ENCODE data around the gene SPATS2L.

The SPATS2L gene

GRCh38 chr2:200309296-200310049 is 3.0 kb downstream of the SPATS2L start:
- H3F3A ChIP-seq (ENCODE audit: control insufficient read depth, insufficient read depth), result no peaks in the 10 kb centered on the region
- no peak overlapping the region for H3K27ac ChIP-seq (ENCODE audit: low read depth, low read length)
- no peaks in the 10 kb centered on the region for H3K79me2 ChIP-seq (ENCODE audit: control insufficient read depth, low read length)
- H3K27me3 ChIP-seq (ENCODE audit: control insufficient read depth, low read length), result peaks cover 7% of the 10 kb centered on the region
- no peaks in the 10 kb centered on the region for H3K4me1 ChIP-seq (ENCODE audit: control insufficient read depth, low read length)
- H4K20me1 ChIP-seq (ENCODE audit: control insufficient read depth, insufficient read depth, low read depth, low read length), result no peaks in the 10 kb centered on the region
- H3K9me3 ChIP-seq (ENCODE audit: control insufficient read depth, insufficient read depth, low read length), result no peaks in the 10 kb centered on the region
- no peak overlapping the region for H3K4me3 ChIP-seq (ENCODE audit: low read length)
- H3K36me3 ChIP-seq (ENCODE audit: control insufficient read depth, low read length), result no peaks in the 10 kb centered on the region
- H3K4me2 ChIP-seq (ENCODE audit: low read length), result no peak overlapping the region
- TF ChIP-seq, protein P1, sequence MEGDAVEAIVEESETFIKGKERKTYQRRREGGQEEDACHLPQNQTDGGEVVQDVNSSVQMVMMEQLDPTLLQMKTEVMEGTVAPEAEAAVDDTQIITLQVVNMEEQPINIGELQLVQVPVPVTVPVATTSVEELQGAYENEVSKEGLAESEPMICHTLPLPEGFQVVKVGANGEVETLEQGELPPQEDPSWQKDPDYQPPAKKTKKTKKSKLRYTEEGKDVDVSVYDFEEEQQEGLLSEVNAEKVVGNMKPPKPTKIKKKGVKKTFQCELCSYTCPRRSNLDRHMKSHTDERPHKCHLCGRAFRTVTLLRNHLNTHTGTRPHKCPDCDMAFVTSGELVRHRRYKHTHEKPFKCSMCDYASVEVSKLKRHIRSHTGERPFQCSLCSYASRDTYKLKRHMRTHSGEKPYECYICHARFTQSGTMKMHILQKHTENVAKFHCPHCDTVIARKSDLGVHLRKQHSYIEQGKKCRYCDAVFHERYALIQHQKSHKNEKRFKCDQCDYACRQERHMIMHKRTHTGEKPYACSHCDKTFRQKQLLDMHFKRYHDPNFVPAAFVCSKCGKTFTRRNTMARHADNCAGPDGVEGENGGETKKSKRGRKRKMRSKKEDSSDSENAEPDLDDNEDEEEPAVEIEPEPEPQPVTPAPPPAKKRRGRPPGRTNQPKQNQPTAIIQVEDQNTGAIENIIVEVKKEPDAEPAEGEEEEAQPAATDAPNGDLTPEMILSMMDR (IDR thresholded peaks at IDR 0.05; ENCODE audit: low read depth, low read length, poor library complexity, severe bottlenecking), result no peak
- no peak for TF ChIP-seq EZH2phosphoT487 (IDR thresholded peaks at IDR 0.05; ENCODE audit: borderline replicate concordance, low read length)
- no peaks in the 10 kb centered on the region for H3K9me2 ChIP-seq (replicated peaks; ENCODE audit: control insufficient read depth, low read length)

DNA sequence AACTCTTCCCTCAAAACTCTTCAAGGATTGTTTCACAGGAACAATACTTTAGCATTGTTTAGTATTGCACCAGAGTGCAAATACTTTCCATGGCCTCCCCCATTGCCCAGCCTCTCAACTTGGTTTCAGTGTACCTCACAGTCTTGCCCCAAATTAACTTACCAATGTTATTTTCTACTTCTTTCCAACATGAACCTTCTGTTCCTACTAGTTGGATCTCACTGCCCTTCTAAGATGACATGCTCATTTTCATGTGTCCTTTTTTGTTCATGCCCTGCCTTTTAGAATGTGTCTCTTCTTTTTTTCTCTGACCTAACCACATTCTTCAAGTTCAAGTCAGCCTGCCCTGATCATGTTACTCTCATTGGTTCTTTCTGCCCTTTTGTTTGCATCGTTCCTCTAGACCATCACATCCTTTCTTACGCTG is 4.1 kb downstream of the SPATS2L start:
- Histone ChIP-seq H4K20me1 (ENCODE audit: control insufficient read depth, insufficient read depth, low read depth, low read length) (no peaks in the 10 kb centered on the region), H3K9me3 (ENCODE audit: control insufficient read depth, insufficient read depth, low read length) (no peaks in the 10 kb centered on the region), H3K4me3 (ENCODE audit: low read length) (no peak overlapping the region), H3K9me2 (replicated peaks; ENCODE audit: control insufficient read depth, low read length) (no peaks in the 10 kb centered on the region), H3F3A (ENCODE audit: control insufficient read depth, insufficient read depth) (no peaks in the 10 kb centered on the region), H3K36me3 (ENCODE audit: control insufficient read depth, low read length) (no peaks in the 10 kb centered on the region), H3K4me1 (ENCODE audit: control insufficient read depth, low read length) (no peaks in the 10 kb centered on the region), H3K79me2 (ENCODE audit: control insufficient read depth, low read length) (no peaks in the 10 kb centered on the region), H3K27me3 (ENCODE audit: control insufficient read depth, low read length) (peaks cover 7% of the 10 kb centered on the region), H3K27ac (ENCODE audit: low read depth, low read length) (no peak overlapping the region), H3K4me2 (ENCODE audit: low read length) (no peak overlapping the region)
- TF ChIP-seq, protein P1 (IDR thresholded peaks at IDR 0.05; ENCODE audit: low read depth, low read length, poor library complexity, severe bottlenecking), result no peak

GRCh38 chr2:200311139-200311538 is 4.6 kb downstream of the SPATS2L start:
- Histone ChIP-seq H3K9me3 (ENCODE audit: control insufficient read depth, insufficient read depth, low read length) (no peaks in the 10 kb centered on the region), H3K27me3 (ENCODE audit: control insufficient read depth, low read length) (peaks cover 3% of the 10 kb centered on the region), H3K4me3 (ENCODE audit: low read length) (no peak overlapping the region), H3K79me2 (ENCODE audit: control insufficient read depth, low read length) (no peaks in the 10 kb centered on the region), H4K20me1 (ENCODE audit: control insufficient read depth, insufficient read depth, low read depth, low read length) (no peaks in the 10 kb centered on the region), H3K36me3 (ENCODE audit: control insufficient read depth, low read length) (no peaks in the 10 kb centered on the region), H3K4me1 (ENCODE audit: control insufficient read depth, low read length) (no peaks in the 10 kb centered on the region), H3K9me2 (replicated peaks; ENCODE audit: control insufficient read depth, low read length) (no peaks in the 10 kb centered on the region), H3K4me2 (ENCODE audit: low read length) (no peak overlapping the region), H3F3A (ENCODE audit: control insufficient read depth, insufficient read depth) (no peaks in the 10 kb centered on the region), H3K27ac (ENCODE audit: low read depth, low read length) (no peak overlapping the region)
- TF ChIP-seq EZH2phosphoT487 (IDR thresholded peaks at IDR 0.05; ENCODE audit: borderline replicate concordance, low read length), result no peak
- TF ChIP-seq, protein P1 (IDR thresholded peaks at IDR 0.05; ENCODE audit: low read depth, low read length, poor library complexity, severe bottlenecking), result no peak
